ENCODE results near the gene UBAC2. TPM values are rescaled to one million over a fixed set of nuclear protein-coding genes. Genes with fewer than 3 reads are reported as not detected.

Gene UBAC2
- total and polyA plus RNA-seq, 2 of the 8 experiments (the other 6 are each of a cell fraction or from before 2014, with no cell fraction given): 75.9 to 76.9 TPM

DNA sequence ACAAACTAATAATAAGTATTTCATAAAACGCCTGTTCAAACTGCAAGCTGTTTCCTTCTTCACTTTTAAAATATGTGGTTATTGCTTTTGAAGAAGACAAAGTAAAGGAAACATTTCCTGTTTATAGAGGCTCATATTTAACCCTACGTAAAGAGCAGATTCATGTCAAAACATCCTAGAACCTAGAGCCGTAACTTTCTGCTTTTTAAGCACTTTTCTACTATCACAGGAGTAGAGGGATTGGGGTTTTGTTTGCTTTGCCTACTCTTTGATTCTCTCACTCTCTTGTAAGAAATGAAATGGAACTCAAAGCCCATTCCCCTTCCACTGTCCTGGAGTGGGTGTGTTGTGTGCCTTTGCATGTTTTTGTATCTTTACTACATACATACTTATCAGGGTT lies 160.5 kb downstream of the UBAC2 start:
- H2AK5ac ChIP-seq (ENCODE audit: low read depth, low read length): no peak overlapping the region
- H3K4me2 ChIP-seq (ENCODE audit: insufficient read depth in 1 of 2, low read depth in 2 of 2, low read length in 2 of 2): no peak overlapping the region
- H3K56ac ChIP-seq (replicated peaks; ENCODE audit: insufficient read length, low read depth, low read length): no peak overlapping the region
- no peak overlapping the region for H2BK12ac ChIP-seq (ENCODE audit: low read depth, low read length)
- no peak overlapping the region for H2AFZ ChIP-seq (ENCODE audit: low read length)
- H2BK20ac ChIP-seq (ENCODE audit: low read length): no peak overlapping the region
- ChIA-PET POLR2A (ENCODE audit: partially characterized antibody) (interaction anchor here (1.2 kb wide), 1 partner anchor 18 kb away, joined by 4 read pairs; no protein-coding TSS in a partner anchor), CTCF (ENCODE audit: partially characterized antibody) (interaction anchor here (1.1 to 2.4 kb wide), 3 partner anchors 13 to 27 kb away, joined by 3 to 7 read pairs (median 4); no protein-coding TSS in a partner anchor)
- H3K27me3 ChIP-seq (replicated peaks in 1 of 4; ENCODE audit: control insufficient read depth in 3 of 4, extremely low read depth in 1 of 4, insufficient read depth in 3 of 4, low read length in 3 of 4): no peaks in the 10 kb centered on the region
- DNase-seq (ENCODE audit: low read depth in 1 of 2, low spot score in 2 of 2): no peak
- no peak overlapping the region for H4K5ac ChIP-seq (ENCODE audit: insufficient read length, low read depth, low read length)
- 94% methylated on average over 3 of the region's 3 CpGs; no CpG with 5 or more reads in 1 of the 2 experiments for WGBS, 2 experiments (ENCODE audit: extremely low coverage in 1 of 2, insufficient coverage in 1 of 2, insufficient read length in 1 of 2, insufficient replicate concordance in 2 of 2, low coverage in 1 of 2, low lambda C conversion rate in 2 of 2, missing lambda C conversion rate in 1 of 2)
- TF ChIP-seq SIX5 (IDR thresholded peaks at IDR 0.05; ENCODE audit: low read depth, low read length) (no peak), SRF (IDR thresholded peaks at IDR 0.05; ENCODE audit: low read depth, low read length) (no peak), TEAD4 (IDR thresholded peaks at IDR 0.05; ENCODE audit: low read depth, low read length) (no peak), SUZ12 (IDR thresholded peaks at IDR 0.05; ENCODE audit: low read length) (no peak)
- TF ChIP-seq, protein P1, sequence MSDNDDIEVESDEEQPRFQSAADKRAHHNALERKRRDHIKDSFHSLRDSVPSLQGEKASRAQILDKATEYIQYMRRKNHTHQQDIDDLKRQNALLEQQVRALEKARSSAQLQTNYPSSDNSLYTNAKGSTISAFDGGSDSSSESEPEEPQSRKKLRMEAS (IDR thresholded peaks at IDR 0.05): no peak
- H3K4me1 ChIP-seq (replicated peaks in 1 of 4; ENCODE audit: control insufficient read depth in 3 of 4, insufficient read depth in 4 of 4, low read length in 3 of 4): peaks cover 0 to 5% (median 2%) of the 10 kb centered on the region in 4 experiments; a peak in 2 of 7 replicates
- H2BK120ac ChIP-seq (replicated peaks; ENCODE audit: low read depth, low read length): no peak overlapping the region
- H3K23ac ChIP-seq (ENCODE audit: insufficient read length): no peak overlapping the region
- no peak overlapping the region for H2BK15ac ChIP-seq (ENCODE audit: low read length)
- H3K36me3 ChIP-seq (ENCODE audit: control insufficient read depth in 2 of 4, insufficient read depth in 4 of 4, low read length in 3 of 4): peaks cover 0 to 6% (median 2%) of the 10 kb centered on the region in 4 experiments; a peak in 3 of 8 replicates
- no peak overlapping the region for H2BK5ac ChIP-seq (ENCODE audit: low read depth, low read length)
- no peaks in the 10 kb centered on the region for H3K79me2 ChIP-seq (ENCODE audit: control insufficient read depth in 1 of 2, insufficient read depth in 2 of 2, low read length in 2 of 2)
- peaks cover 0 to 6% of the 10 kb centered on the region in 2 experiments for H4K20me1 ChIP-seq (replicated peaks in 1 of 2; ENCODE audit: control insufficient read depth in 1 of 2, insufficient read depth in 2 of 2, low read length in 2 of 2)
- H3K18ac ChIP-seq (ENCODE audit: extremely low read depth, low read length): no peak overlapping the region
- H3K4ac ChIP-seq (replicated peaks; ENCODE audit: insufficient read length, low read depth, low read length): no peak overlapping the region
- H3K9me3 ChIP-seq (ENCODE audit: insufficient read depth in 2 of 2, low read depth in 1 of 2, low read length in 1 of 2): no peaks in the 10 kb centered on the region
- no peak overlapping the region for H3K9ac ChIP-seq (replicated peaks in 1 of 4; ENCODE audit: extremely low read depth in 1 of 4, low read depth in 3 of 4, low read length in 3 of 4)
- H4K8ac ChIP-seq (ENCODE audit: extremely low read depth, insufficient read depth, low read length): no peak overlapping the region
- H3K14ac ChIP-seq (ENCODE audit: insufficient read length): no peak overlapping the region
- no peaks in the 10 kb centered on the region for H3K79me1 ChIP-seq (ENCODE audit: low read depth, low read length)
- H3K27ac ChIP-seq (ENCODE audit: low read depth, low read length): no peak overlapping the region
- H4K91ac ChIP-seq (replicated peaks; ENCODE audit: insufficient read length, low read length): no peak overlapping the region
- no peak overlapping the region for H3K4me3 ChIP-seq (ENCODE audit: extremely low read depth in 1 of 4, insufficient read depth in 2 of 4, low read depth in 3 of 4, low read length in 4 of 4)
- no peak for FAIRE-seq
- H3K23me2 ChIP-seq (ENCODE audit: low read depth, low read length): no peaks in the 10 kb centered on the region
